Stimulated activated CD8-positive, alpha-beta memory T cell treated with anti-CD3 and anti-CD28 coated beads, Interleukin-15, amount 100 ng/mL, for 48 hours (primary cell): ENCODE results near the gene XCR1.
"Not testable (repeated sequence)": the region's sequence is repeated elsewhere in the genome, so short reads cannot be mapped to it uniquely, and the experiment has no call there.

ENCODE experiments used
- DNase-seq, 2 donors: peaks; one replicate each; pipeline ENCODE4 v3.0.0-alpha.2; 2020; ENCODE audit warnings: low read depth in 2 of 2

The XCR1 gene, protein sequence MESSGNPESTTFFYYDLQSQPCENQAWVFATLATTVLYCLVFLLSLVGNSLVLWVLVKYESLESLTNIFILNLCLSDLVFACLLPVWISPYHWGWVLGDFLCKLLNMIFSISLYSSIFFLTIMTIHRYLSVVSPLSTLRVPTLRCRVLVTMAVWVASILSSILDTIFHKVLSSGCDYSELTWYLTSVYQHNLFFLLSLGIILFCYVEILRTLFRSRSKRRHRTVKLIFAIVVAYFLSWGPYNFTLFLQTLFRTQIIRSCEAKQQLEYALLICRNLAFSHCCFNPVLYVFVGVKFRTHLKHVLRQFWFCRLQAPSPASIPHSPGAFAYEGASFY

DNA sequence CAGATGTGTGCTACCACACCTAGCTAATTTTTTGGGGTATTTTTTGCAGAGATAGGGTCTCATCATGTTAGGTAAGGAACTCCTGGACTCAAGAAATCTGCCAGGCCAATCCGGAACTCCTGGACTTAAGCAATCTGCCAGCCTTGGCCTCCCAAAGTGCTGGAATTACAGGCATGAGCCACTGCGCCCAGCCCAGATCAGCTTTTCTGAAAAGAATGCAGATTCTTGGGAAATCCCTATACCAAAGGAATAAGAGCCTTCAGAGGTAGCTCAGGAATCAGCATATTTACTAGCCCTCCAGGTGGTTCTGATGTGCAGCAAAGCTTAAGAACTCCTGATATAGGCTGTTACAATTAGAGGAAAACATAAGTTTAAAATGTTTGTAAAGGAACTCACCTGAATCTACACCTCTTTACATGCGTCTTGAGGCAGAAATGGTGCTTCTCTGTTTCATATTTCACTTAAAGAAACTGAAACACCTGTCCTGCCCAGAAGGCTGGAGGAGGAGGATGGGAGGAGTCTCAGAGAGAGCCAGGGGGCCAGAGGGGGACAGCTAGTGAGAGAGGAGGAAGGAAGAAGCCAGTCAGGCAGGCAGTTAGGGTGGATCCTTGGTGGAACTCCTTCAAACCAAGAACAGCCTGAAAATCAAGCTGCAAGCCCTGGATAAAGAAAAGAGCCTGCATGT, at the start of gene XCR1:
Gene XCR1, minus strand, starts transcription at position 463 of the 685 bp plus-strand sequence. CDS start 5,536 bp downstream, outside the sequence.
- DNase-seq = no peak

DNA sequence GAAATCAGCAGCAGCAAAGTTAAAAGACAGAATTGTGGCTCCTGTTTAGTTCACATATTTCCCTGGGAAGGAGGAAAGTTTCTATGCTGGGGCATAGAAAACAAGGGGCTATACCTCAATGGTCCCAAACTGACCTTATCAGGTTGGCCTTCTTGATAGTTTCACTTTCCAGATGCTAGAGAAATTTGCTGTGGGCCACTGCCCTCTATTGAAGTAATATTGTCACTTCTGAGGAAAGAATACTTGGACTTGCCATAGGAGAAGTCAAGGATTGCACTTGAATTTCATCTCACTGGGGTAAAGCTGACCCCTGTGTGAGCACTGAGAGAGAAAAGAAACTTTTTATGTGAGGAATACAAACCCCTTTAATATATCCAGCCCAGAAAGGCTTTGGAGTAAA, 49.3 kb upstream of the XCR1 start:
- DNase-seq = no peak

DNA sequence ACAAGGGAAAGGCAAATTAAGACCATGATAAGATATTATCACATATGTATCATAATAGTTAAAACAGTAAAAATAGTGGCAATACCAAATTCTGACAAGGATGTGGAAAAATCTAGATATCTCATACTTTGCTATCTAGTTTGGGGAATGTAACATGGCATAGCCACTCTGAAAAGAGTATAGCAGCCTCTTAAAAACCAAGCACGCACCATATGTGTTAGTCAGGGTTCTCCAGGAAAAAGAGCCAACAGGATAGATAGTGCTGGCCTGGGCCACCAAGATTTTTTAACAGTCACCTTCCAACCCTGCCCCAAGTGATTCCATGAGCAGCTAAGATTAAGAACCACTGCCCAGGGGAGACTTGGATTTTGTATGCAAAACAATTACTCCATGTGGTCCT, 48.5 kb upstream of the XCR1 start:
- DNase-seq = no peak

DNA sequence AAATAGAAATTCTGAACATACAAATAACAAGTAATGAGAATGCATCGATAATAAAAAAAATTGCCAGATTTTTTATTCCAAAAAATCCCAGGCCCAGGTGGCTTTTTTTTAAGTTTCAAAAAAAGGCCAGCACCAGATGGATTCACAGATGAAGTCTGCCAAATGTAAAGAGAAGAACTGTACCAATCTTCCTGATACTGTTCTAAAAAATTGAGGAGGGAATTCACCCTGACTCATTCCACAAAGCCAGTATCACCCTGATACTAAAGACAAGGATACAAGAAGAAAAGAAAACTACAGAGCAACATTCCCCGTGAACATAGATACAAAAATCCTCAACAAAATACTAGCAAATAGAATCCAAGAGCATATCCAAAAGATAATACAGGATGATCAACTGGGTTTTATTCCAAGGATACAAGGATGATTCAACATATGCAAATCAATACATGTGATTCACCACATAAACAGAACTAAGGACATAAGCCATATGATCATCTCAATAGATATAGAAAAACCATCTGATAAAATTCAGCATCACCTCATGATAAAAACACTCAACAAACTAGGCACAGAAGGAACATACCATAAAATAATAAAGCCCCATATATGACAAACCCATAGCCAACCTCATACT, 44.1 kb upstream of the XCR1 start:
- DNase-seq = no peak

DNA sequence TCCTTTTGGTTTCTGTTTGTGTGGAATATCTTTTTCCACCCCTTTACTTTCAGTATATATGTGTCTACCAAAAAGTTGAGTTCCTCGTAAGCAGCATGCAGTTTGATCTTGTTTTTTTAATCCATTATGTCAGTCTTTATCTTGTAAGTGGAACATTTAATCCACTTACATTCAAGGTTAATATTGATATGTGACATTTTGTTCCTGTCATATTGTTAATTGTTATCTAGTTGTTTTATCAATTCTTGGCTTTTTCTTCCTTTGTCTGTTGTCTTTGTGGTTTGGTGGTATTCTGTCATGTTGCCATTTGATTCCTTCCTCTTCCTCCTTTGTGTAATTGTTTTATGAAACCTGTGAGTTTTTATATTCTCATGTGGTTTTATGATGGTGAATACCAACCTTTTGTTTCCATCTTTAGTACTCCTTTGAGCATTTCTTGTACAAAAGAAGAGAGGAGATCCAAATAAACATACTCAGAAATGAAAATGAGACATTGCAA, 43.4 kb upstream of the XCR1 start:
- no peak for DNase-seq

DNA sequence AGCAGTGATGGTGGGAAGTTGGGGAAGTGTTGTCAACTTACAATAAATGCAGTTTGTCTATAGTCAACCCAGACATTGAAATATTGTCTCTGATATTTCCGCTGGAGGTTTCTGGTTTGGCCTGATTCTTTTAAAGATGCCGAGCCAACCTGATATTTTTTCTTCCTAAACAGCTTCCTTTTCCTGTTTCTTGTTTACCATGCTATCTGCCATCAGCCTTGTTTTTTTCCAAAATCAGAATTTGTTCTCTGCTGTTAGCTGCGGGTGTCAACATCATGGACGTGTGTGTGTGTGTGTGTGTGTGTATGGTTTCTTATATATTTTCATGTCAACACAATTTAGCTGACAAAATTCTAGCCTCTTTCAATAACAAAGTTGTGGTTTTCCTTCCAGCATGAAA, 41.2 kb upstream of the XCR1 start:
- no peak for DNase-seq

DNA sequence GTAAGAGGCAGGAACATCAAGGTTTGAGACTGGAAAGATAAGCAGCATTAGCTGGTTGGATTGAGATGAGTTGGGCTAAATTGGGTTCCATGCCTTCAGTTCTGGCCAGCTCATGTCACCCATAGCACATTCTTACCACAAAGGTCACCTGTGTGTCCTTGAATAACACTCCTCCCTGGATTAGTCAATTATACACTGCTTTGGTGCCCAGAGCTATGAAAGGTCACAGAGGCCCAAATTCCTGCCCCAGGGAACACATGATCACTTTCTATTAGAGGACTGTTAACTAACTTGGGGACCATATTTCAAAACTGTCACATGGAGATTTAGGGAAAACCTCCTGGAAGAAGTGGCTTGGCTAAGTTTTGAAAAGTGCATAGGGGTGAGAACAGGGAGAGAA, 40.1 kb upstream of the XCR1 start:
- DNase-seq = no peak

DNA sequence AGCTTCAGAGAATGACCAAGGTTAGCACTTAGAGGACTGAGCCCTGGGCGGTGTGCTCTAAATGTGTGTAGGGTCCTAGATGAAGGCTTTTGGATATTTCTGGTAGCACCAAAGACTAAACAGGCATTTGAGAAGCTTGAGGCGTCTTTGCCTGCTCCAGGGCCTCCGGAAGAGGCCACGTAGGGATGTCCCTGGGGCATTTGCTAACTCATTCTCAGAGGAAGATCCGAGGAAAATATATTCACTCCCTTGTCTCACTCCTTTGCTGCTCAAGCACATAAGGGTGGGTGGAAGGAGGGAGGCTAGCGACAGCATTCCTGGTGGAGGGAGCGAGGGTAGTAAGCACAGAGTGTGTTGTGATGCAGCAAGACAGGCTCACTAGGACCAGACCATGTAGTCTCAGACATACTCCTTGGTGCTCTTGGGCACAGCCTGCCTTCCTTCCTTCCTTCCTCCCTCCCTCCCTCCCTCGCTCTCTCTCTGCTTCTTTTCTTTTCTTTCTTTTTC, 38.5 kb upstream of the XCR1 start:
- DNase-seq = no peak

DNA sequence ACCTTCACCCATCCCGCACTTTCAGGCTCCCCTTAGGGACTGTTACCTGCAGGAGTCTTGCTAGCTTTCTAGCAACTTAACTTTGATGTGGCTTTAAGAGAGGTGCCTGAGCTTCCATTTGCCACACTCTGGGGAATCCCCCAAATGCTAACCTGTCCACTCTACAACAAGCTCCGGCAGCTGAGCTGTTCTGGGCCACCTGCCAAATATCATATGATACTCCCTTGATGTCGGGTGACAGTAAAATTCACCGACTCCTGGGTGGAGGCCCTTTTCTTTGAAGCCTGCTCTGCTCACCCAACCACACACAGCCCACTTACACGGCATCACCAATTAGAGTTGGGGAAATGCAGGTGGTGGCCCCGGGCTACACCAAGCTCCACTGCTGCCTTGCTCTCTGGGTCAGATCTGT, 38.0 kb upstream of the XCR1 start:
- peak; percentile 61 to 72 for DNase-seq

DNA sequence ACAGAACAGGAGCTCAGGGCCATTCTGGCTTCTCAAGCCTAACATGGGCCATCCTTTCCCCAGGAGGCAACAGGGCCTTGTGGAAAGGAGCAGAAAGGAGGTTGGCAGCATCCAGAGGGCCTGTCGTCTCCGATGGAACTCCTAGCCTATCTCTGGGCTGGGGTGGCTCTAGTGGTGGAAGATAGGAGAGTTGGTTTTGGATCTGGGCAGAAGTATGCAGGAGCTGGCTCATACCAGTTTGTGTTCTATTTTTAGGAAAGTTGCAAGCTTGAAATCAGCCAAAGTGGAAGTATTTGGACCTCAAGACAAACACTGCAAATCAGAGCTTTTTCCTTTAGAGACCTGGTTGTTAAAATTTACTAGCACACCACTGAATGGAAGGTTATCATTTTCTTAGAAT, 35.4 kb upstream of the XCR1 start:
- no peak for DNase-seq

DNA sequence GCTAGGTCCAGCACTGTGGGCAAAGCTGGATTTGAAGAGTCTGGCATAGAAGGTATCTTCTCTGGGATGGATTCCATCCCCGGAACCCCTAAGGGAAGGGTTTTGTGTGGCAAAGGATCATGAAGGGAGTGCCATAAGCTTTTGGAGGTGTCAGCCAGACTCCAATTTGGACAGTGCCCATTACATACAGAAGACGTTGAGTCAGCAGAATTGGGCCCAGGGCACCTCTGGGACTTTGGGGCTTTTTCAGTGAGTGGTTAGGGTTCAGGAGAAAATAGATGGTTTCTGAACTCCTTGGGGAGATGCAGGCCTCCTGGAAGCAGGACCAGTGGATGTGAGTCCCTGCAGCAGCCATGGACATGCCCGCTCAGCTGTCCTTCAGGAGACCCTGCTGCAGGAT, 34.6 kb upstream of the XCR1 start:
- DNase-seq = no peak

DNA sequence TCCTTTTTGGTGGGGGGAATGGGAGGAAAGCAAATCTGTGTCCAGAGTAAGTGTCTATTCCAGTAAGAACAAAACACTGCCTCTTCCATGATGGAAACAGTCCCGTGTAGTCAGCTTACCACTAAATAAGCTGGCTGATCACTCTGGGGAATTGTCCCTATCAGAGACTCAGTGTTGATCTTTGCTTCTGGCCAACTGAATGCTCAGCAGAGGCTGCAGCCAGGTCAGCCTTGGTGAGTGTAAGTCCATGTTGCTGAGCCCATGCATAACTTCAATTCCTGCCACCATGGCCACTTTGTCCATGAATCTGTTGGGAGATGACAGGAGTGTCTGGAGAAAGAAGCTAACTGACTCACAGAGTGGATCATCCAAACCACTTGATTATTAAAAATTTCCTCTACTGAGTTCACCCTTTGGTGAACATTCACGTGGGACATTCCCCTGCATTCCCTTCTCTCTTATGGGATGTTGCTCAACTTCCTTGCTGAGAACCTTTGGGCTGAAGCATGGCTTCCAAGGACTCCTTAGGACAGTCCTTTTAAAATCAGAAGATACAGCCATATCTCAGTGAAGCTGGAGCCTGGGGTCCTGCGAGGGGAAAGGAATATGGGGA, 33.9 kb upstream of the XCR1 start:
- DNase-seq = no peak

DNA sequence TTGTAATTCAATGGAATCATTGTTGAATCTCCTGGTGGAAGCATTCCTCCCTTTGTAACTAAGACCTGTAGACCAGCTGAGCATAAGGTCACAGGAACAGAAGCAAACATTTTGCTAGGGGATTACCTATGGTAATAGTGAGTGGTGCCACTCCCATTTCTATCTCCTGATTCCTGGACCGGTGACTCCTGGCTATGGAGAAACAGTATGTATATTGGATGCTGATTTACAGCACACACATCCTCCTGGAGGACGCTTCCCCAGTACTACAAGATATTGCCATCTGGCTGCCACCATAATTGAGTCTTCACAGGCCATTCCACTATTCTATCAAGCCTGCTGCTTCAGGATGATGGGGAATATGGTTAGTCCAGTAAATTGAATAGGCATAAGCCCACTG, 33.3 kb upstream of the XCR1 start:
- no peak for DNase-seq

DNA sequence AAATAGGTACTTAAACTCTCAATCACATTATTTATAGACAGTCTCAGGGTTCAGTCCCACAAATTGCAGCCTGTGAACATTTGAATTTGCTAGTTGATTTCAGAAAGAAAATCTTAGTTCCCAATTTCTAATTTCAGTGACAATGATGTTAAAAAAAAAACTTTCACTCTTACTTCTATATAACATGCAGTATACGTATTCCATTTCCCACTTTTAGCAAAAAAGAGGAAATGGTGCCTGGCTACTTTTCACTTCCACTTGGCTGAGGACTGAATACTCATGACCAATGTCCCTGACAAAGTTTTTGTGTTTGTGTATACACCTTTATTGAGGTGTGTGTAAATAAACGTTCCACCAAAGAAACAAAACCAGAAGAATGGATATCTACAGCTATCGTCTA, 32.1 kb upstream of the XCR1 start:
- DNase-seq = no peak

DNA sequence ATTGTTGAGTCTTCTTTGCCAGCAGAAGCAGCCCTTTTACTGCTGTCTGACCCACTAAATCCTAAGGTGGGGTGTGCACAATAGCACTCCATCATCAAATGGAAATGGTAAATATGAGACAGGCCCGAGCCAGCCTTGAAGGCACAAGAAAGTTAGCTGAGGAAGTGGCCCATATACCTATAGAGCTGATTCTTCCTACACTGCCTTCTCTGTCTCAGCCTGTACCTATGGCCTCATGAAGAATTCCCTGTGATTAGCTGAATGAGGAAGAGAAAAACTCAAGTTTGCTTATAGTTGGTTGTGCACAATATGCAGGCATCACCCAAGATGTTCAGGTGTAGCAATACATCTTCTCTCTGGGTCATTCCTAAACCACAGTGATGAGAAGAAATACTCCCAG, 31.7 kb upstream of the XCR1 start:
- DNase-seq = no peak

DNA sequence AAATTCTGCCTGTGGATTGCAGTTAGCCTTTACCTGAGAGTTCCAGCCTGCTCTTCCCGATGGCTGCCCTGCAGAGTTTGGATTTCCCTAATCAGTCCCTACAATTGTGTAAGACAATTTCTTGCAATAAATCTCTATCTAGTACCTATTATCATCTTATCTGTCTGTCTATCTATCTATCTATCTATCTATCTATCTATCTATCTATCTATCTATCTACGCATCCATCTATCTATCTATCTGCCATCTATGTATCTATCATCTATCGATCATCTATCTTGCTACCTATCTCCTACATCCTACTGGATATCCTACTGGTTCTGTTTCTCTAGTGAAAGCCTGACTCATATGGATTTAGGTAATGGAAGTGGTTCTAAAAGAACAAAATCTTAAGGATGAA, 30.4 kb upstream of the XCR1 start:
- DNase-seq = no peak

DNA sequence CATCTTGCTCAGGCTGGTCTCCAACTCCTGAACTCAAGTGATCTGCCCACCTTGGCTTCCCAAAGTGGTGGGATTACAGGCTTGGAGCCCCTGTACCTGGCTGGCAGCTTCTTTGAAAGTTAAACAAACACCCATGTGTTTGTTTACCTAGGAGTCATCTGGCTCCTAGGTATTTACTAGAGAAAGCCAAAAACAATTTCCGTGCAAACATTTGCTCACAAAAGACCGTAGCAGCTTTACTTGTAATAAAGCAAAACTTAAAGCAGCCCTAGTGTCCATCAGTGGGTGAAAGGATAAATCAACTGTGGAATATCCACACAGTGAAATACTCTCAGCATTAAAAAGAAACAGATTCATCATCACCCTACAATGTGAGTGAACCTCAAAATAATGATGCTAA, 29.4 kb upstream of the XCR1 start:
- no peak for DNase-seq

DNA sequence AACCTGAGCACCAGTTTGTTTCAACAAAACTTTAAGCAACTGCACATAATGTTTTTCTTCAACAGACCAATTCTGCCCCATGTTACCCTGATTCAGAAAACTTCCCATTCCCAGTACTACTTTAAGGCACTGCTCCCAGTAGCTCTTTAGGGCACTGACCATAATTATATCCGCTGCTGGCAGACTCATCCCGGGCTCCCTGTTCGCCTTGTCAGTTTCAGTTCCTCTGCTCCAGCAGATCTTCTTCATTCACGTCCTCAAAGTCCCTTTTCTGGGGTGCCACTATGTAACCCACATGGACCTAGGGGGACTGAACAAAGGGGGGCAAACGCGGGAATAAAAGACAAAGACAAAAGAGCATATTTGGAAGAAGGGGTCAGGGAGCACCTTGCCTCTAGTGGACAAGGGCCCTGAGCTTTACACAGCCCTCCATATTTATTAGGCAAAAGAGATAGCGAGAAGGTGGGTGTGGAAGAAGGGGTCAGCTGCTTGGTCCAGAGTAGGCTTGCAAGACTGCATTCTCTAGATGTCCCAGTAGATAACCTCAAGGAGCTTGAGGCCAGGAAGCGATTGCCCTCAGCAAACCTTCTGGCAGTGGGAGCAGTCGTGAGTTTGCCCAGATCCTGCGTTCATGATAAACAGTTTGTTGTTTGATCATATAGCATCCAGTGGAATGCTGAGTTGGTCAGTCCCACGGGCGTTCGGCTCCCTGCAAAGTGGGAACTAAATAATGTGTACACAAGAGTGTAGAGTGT, 26.7 kb upstream of the XCR1 start:
- DNase-seq = not testable (repeated sequence)

DNA sequence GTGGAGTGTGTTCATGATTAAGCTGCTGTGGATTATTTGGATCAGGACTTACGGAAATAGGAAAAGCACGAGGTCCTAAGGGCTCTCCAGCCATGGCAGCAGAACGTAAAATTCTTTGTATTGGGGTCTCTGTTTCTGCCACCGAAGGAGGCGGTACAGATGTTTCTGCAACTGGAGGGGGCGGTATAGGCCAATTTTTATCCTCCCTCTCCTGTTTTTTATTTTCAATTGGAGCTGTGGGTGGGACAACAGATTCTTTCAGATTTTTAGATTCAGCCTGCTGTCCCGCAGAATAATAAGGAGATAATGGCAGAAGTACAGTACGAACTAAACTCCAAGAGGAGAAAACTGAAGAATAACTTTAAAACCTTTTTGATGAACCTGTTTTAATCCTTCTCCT, 26.0 kb upstream of the XCR1 start:
- not testable (repeated sequence) for DNase-seq

DNA sequence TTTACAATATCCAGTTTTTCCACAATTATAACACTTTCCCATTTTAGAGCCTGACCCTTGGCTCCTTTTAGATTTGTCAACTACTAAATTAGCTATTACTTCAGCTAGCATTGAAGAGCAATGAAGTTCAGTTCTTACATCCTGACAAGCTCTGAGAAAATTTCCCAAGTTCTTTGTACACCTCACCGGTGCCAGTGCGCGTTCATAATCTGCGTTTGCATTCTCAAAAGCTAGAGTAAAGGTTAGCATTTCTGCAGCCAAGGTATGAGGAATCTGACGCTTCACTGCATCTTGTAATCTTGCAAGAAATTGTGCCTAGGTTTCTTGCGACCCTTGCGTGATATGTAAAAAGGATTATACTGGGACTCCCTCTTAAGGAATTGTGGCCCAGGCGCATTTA, 25.2 kb upstream of the XCR1 start:
- no peak for DNase-seq

DNA sequence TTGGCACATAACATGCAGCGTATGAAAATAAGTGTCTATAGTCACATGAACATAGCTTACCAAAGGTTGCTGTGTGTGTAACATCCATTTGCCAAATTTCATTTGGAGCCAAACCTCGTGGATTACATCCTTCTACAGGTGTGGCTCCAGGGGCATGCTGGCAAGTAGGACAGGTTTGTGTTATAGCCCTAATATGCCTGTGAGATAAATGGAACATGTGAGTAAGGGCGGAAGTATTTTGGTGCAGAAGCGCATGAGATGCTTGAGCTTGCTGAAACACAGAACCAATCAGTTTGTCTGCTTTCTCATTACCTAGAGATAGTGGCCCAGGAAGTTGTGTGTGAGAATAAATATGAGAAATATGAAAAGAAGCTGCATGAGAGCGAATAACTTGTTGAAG, 21.8 kb upstream of the XCR1 start:
- no peak for DNase-seq

DNA sequence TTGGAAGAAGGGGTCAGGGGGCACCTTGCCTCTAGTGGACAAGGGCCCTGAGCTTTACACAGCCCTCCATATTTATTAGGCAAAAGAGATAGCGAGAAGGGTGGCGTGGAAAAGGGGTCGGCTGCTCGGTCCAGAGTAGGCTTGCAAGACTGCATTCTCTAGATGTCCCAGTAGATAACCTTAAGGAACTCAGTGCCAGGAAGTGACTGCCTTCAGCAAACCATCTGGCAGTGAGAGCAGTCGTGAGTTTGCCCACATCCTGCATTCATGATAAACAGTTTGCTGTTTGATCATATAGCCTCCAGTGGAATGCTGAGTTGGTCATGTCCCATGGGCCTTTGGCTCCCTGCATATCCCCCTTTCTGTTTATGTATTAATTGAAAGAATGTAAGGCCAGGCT, 18.9 kb upstream of the XCR1 start:
- not testable (repeated sequence) for DNase-seq
